ENCODE results near the gene STK25.

The STK25 gene

GRCh38 chr2:241540771-241541561 lies 32.6 kb upstream of the STK25 start:
- peak; percentile 56 for ATAC-seq
- TF ChIP-seq ISL1 (CRISPR knock-in tag; IDR thresholded peaks at IDR 0.05) (no peak), TOX (CRISPR knock-in tag; IDR thresholded peaks at IDR 0.05; ENCODE audit: borderline replicate concordance) (no peak), OSR1 (CRISPR knock-in tag; IDR thresholded peaks at IDR 0.05) (no peak), ESRRG (CRISPR knock-in tag; IDR thresholded peaks at IDR 0.05) (no peak), POU6F1 (CRISPR knock-in tag; IDR thresholded peaks at IDR 0.05; ENCODE audit: borderline replicate concordance, low read depth) (no peak), ZNF565 (CRISPR knock-in tag; conservative IDR thresholded peaks at IDR 0.05; ENCODE audit: low read depth) (no peak), TCF4 (CRISPR knock-in tag; IDR thresholded peaks at IDR 0.05; ENCODE audit: borderline replicate concordance) (no peak), ZNF8 (CRISPR knock-in tag; IDR thresholded peaks at IDR 0.05) (no peak), PATZ1 (CRISPR knock-in tag; IDR thresholded peaks at IDR 0.05; ENCODE audit: borderline replicate concordance) (no peak), CSRNP3 (CRISPR knock-in tag; IDR thresholded peaks at IDR 0.05) (no peak), ARNTL (CRISPR knock-in tag; IDR thresholded peaks at IDR 0.05; ENCODE audit: borderline replicate concordance, low read depth) (no peak), ZFP30 (CRISPR knock-in tag; IDR thresholded peaks at IDR 0.05) (no peak), CSDC2 (CRISPR knock-in tag; IDR thresholded peaks at IDR 0.05) (no peak), ZNF70 (CRISPR knock-in tag; IDR thresholded peaks at IDR 0.05) (no peak), SNAI2 (CRISPR knock-in tag; IDR thresholded peaks at IDR 0.05) (no peak), ZC3H10 (CRISPR knock-in tag; IDR thresholded peaks at IDR 0.05) (no peak), TSHZ2 (CRISPR knock-in tag; IDR thresholded peaks at IDR 0.05) (no peak), CREB5 (CRISPR knock-in tag; IDR thresholded peaks at IDR 0.05; ENCODE audit: low read depth) (no peak), RARB (CRISPR knock-in tag; IDR thresholded peaks at IDR 0.05) (no peak), GLIS3 (CRISPR knock-in tag; IDR thresholded peaks at IDR 0.05) (no peak)

GRCh38 chr2:241540401-241540770 lies 32.0 kb upstream of the STK25 start:
- no peak for ATAC-seq
- TF ChIP-seq GLIS3 (CRISPR knock-in tag; IDR thresholded peaks at IDR 0.05), result no peak
- TF ChIP-seq TCF4 (CRISPR knock-in tag; IDR thresholded peaks at IDR 0.05; ENCODE audit: borderline replicate concordance), result no peak
- TF ChIP-seq ISL1 (CRISPR knock-in tag; IDR thresholded peaks at IDR 0.05), result no peak
- TF ChIP-seq ZFP3 (CRISPR knock-in tag; IDR thresholded peaks at IDR 0.05), result no peak
- no peak for TF ChIP-seq OSR1 (CRISPR knock-in tag; IDR thresholded peaks at IDR 0.05)
- TF ChIP-seq PPARA (CRISPR knock-in tag; IDR thresholded peaks at IDR 0.05; ENCODE audit: borderline replicate concordance), result no peak
- TF ChIP-seq CSRNP3 (CRISPR knock-in tag; IDR thresholded peaks at IDR 0.05), result no peak
